Omental fat pad (tissue), 4 donors: Measurements from ENCODE around the gene CNNM4. TPM values are rescaled to one million over a fixed set of nuclear protein-coding genes. Genes with fewer than 3 reads are reported as not detected.

Experiments
- ATAC-seq: fragments of 150-250 bp; one replicate; pipeline ENCODE4 v1.9.1; 2016; ENCODE audit warnings: mild to moderate bottlenecking, moderate library complexity; ENCODE audit not compliant: low FRiP score
- DNase-seq: peaks from one replicate; pipeline ENCODE4 v3.0.0-alpha.2; 2019; ENCODE audit warnings: low spot score
- small RNA-seq: library from RNA; depleted of rRNA; stranded (forward); fragments of <200 nt; gene quantifications from one replicate; pipeline ENCODE3, GENCODE V24; 2016
- total RNA-seq, 4 donors: library from RNA; depleted of rRNA; stranded (reverse); fragments of >200 nt; gene quantifications; one replicate each; pipeline ENCODE4 v1.1.0, GENCODE V29; 2016
- TF ChIP-seq, protein P1 (sequence below), 3 donors: fragments of 450-650 bp; IDR thresholded peaks; one replicate each; pipeline ENCODE4 v1.5.1; 2016 to 2017; ENCODE audit warnings: antibody characterized with exemption in 3 of 3, mild to moderate bottlenecking in 3 of 3, moderate library complexity in 2 of 3

CNNM4 gene
- total RNA-seq, 4 donors from 2014 or later: 3.6 to 5.6 (median 3.7) TPM

- peak; percentile 95 for ATAC-seq
- TF ChIP-seq, protein P1, sequence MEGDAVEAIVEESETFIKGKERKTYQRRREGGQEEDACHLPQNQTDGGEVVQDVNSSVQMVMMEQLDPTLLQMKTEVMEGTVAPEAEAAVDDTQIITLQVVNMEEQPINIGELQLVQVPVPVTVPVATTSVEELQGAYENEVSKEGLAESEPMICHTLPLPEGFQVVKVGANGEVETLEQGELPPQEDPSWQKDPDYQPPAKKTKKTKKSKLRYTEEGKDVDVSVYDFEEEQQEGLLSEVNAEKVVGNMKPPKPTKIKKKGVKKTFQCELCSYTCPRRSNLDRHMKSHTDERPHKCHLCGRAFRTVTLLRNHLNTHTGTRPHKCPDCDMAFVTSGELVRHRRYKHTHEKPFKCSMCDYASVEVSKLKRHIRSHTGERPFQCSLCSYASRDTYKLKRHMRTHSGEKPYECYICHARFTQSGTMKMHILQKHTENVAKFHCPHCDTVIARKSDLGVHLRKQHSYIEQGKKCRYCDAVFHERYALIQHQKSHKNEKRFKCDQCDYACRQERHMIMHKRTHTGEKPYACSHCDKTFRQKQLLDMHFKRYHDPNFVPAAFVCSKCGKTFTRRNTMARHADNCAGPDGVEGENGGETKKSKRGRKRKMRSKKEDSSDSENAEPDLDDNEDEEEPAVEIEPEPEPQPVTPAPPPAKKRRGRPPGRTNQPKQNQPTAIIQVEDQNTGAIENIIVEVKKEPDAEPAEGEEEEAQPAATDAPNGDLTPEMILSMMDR (IDR thresholded peaks at IDR 0.05): peak in 2 of 3 donors; percentile 17 to 62
- peak; percentile 93 for DNase-seq
These were observed 97.1 kb downstream of the CNNM4 start, which contains the start of gene ANKRD39 for GRCh38 chr2:96857667-96858372. Gene ANKRD39, minus strand, starts transcription at chr2:96858016. Its CDS starts 29 bp downstream, at chr2:96857987.

- DNase-seq: no peak
- TF ChIP-seq, protein P1 (IDR thresholded peaks at IDR 0.05): no peak
- ATAC-seq: peak; percentile 0
These were observed 98.5 kb downstream of the CNNM4 start for GRCh38 chr2:96859099-96859649.

DNA sequence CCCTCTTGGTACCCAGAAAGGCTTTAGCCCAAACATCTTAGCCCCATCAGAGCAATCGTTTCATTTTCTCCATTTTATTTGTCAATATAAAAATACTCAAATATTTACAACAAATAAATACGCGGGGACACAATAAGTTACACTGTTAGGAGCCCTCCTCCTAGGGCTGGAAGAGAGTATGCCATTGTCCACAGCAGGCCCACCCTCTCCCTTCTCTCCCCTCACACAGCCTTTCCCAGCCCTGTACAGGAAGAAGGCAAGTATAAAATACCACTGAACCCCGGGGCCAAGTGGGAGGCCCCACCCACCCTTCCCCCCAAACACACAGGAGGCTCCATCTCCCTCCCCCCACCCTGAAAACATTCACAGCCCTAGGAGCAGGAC, 99.0 kb downstream of the CNNM4 start:
- ATAC-seq (no peak), DNase-seq (no peak)
- TF ChIP-seq, protein P1 (IDR thresholded peaks at IDR 0.05): no peak

GRCh38 chr2:96860065-96861029, 99.6 kb downstream of the CNNM4 start:
- TF ChIP-seq, protein P1 (IDR thresholded peaks at IDR 0.05): no peak
- DNase-seq (no peak), ATAC-seq (no peak)

- ATAC-seq (no peak), DNase-seq (no peak)
- TF ChIP-seq, protein P1 (IDR thresholded peaks at IDR 0.05): no peak
These were observed 100.4 kb downstream of the CNNM4 start for GRCh38 chr2:96861074-96861473.

Small RNAs within 50 kb of the gene (small RNA-seq; reads per million reads assigned to genes)
- 0.90 reads per million for gene MIR3127

Other genes with a start within 250 kb of the CNNM4 start
- gene ARID5A, start 224.2 kb upstream of the CNNM4 start, total RNA-seq: 10 to 100 TPM; 26.2 to 79.7 (median 41.8) TPM
- gene KANSL3, start 122.6 kb upstream of the CNNM4 start, total RNA-seq: 10 to 100 TPM; 35.7 to 48.4 (median 39.0) TPM
- not detected for gene FER1L5, start 118.1 kb upstream of the CNNM4 start, total RNA-seq
- gene LMAN2L, start 20.8 kb upstream of the CNNM4 start, total RNA-seq: 10 to 100 TPM in 3 of 4 donors, 1 to 10 TPM in 1; 9.1 to 16.8 (median 11.5) TPM
- 10 to 100 TPM in 2 of 4 donors, 1 to 10 TPM in 2; 5.9 to 11.0 (median 9.5) TPM for gene CNNM3, start 55.4 kb downstream of the CNNM4 start, total RNA-seq
- 1 to 10 TPM; 1.4 to 4.4 (median 1.8) TPM for gene ANKRD23, start 83.1 kb downstream of the CNNM4 start, total RNA-seq
- gene ANKRD39, start 97.1 kb downstream of the CNNM4 start, total RNA-seq: 10 to 100 TPM in 2 of 4 donors, 1 to 10 TPM in 2; 6.6 to 15.3 (median 10.3) TPM
- gene SEMA4C, start 109.2 kb downstream of the CNNM4 start, total RNA-seq: 10 to 100 TPM; 19.7 to 40.4 (median 26.9) TPM
- gene FAM178B, start 225.7 kb downstream of the CNNM4 start, total RNA-seq: 1 to 10 TPM in 2 of 4 donors, under 1 TPM in 1, not detected in 1; 0.74 to 3.3 (median 1.4) TPM